ENCODE measurements around the gene EFCAB6.

GRCh38 chr22:43693249-43693648 lies 118.9 kb downstream of the EFCAB6 start:
- TF ChIP-seq POLR2AphosphoS5 (IDR thresholded peaks at IDR 0.05; ENCODE audit: low read length) (no peak), PBX3 (IDR thresholded peaks at IDR 0.05; ENCODE audit: insufficient replicate concordance, low read depth, low read length) (no peak), EP300 (IDR thresholded peaks at IDR 0.05; ENCODE audit: borderline replicate concordance in 1 of 2, control insufficient read depth in 1 of 2, low read depth in 2 of 2, low read length in 2 of 2) (no peak), CEBPZ (IDR thresholded peaks at IDR 0.05; ENCODE audit: low read depth, low read length) (no peak), JUND (IDR thresholded peaks at IDR 0.05; ENCODE audit: low read depth, low read length) (no peak), CTCF (IDR thresholded peaks at IDR 0.05 in 2 of 3, conservative IDR thresholded peaks at IDR 0.05 in 1 of 3; ENCODE audit: control insufficient read depth in 2 of 3, extremely low read depth in 1 of 3, insufficient read depth in 1 of 3, low read depth in 3 of 3, low read length in 3 of 3) (no peak), SP1 (IDR thresholded peaks at IDR 0.05; ENCODE audit: low read depth, low read length) (no peak)

All from GM12878 (cell line).